Inflammatory macrophage (primary cell): ENCODE results near the gene CREB5.
"Not testable (repeated sequence)": the region's sequence is repeated elsewhere in the genome, so short reads cannot be mapped to it uniquely, and the experiment has no call there.

Source experiments
- DNase-seq, 2 donors: peaks; one replicate each; pipeline ENCODE4 v3.0.0-alpha.2; 2020 to 2022

The CREB5 gene

DNA sequence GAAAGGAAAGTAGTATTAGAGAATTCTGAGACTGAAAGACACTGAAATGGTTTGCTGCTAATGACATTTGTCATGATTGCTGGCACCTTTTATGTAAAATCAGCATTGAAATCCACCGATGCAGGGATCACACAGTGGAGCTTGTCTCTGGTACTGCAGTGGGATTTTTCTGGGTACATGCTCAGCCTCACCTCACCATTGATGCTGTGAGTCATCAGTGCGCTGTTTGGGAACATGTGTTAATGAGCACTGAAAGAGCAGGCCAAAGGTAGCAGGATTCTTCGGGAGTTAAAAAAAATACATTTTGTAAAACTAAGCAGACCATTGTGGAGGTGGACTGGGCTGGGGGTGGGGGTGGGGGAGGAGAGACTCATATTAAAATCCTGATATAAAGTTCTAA is 174.9 kb downstream of the CREB5 start:
- DNase-seq: no peak

DNA sequence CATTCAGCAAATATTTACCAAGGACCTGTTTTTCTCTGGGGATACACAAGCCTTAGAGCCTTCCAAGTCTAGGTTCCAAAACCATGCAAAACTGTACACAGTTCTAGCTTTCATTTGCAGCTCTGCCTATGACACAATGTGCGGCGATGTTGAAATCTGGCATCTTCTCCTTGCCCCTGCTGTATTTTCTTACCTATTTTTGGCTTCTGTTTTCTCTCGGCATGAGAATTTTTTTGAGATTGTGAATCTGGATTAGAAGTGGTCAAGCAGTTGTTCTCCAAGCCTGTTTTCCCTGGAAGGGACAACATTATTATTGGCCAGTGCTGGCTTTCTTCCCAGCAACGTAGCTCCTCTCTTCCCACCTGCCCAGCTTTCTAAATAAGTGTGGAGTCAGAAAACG is 176.3 kb downstream of the CREB5 start:
- DNase-seq: no peak

DNA sequence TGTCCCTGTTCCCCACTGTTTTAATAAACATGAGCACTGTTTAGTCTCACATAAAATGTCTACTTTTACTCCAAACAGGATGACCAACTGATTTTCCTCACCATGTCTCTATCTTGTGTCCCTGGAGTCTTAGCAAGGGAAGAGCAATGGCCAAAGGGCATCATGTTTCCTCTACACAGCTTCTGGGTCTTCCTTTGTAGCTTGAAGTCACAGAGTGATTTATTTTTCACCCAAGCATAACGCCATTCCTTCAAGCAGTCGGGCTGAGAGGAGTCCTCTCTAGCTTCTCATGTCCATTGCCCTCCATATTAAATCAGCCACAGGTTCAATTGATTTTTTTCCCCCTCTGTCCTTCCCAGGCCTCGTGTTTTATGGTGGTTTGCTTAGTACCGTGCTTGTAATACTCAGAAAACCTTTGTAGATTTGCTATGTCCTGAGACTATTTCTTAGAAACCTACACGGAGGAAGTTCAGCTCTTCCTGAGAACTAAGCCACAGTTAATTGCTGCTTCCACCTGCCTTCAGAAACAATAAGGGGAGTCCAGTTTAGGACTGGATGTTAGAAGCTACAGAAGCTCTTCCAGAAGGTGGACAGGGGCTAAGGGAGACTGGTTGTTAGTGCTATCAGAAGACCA is 178.8 kb downstream of the CREB5 start:
- no peak for DNase-seq

DNA sequence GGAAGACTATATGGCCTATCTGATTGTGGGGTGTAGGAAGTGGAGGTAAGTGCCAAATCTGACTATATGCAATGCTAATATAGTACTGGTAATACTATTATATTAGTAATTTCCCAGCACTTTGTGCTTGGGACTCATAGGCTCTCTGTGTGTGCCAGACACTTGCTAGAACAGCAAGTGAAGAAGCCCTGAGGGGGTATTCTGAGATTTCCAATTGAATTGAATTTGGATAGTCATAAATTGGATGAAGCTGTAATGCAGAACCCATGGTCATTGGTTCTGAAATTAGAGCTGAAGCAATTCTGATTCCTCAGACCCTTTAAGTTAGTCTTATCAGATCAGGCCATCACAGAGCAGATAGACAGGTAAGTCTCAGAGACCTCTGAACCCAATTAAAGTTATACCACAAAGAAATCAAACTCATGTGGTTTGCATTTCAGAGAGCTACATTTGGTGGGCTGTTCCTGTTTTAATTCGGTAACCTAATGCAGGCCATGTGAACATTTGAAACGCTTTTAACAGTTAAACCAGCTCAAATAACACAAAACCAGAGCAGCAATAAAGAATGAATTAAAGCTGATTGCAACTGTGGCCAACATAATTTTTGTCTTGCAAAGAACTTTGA is 179.5 kb downstream of the CREB5 start:
- DNase-seq: no peak

DNA sequence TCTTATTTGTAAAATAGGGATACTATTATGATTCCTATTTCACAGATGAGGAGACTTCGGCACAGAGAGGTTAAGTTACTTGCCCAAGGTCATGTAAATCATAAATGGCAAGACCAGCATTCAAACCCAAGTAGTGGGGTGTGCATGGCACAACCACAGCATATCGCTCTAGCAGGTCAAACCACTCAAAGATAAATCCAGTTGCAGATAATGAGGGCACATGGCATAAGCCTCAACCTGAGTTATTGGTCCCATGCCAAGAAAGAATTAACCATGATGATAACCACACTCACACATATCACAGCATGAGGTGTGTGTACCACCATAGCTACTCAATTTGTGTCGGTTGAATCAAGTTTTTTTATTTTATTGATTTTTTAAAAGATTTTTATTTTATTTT is 180.5 kb downstream of the CREB5 start:
- no peak for DNase-seq

DNA sequence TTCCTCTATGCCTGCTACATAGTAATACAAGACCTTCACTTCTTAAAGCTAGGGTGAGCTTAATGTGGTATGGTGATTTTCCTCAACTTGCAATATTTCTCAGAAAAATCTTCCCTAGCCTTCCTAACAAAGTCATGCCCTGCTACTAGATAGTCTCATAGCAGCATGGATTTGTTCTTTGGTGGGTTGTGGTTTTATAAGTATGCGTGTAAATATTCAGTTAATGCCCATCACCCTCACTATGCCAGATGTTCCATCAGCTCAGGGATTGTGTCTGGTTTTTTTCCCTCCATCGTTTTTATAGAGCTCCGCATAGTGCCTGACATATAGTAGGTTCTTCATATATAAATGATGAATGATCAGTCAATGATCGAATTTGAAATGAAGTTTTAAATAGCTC is 182.8 kb downstream of the CREB5 start:
- no peak for DNase-seq

DNA sequence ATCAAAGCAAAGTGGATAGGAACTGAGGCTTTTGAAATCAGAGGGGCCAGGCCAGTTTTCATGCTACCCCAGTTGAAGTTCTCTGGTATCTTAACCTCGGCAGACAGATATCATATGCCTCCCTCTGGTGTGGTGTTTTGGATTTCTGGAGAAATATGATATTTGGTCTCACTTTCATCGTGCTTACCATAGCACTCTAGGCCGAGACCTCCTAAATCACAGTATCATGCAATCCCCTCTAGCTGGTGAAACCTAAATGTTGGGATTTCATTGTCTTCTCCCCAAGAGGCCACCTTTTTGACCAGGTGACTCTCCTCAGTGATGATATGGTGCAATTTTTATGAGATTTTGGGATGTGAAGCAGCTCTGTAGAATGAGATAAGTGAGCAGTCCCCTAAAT is 183.5 kb downstream of the CREB5 start:
- DNase-seq: no peak

DNA sequence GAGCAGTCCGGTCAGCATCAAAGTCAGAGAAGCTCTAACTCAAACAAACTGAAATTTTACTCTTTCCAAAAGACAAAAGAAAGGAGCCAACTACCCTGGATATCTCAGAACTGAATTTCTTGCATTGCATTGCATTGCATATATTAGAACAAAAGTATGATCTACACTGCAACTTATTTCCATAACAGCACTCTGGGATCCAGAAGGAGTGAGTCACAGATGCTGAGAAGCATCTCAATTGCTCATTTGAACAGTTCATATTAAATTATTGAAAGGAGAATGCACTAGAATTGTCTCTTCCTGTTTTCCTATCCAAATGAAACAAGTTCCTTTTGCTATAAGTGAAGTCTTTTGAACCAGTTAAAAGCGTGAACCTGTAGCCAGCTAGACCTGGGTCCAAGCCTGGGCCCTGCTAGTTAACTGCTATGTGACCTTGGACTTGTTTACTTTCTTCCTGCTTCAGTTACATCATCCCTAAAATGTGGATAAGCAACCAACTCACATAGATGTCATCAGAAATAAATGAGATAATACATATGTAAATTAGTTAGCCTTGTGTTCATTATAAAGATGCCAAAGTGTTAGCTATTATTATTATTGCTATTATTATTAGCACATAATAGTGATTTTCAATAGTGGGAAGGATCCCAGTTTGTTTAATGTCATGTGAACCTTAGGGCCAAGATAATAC is 184.1 kb downstream of the CREB5 start:
- DNase-seq: no peak

DNA sequence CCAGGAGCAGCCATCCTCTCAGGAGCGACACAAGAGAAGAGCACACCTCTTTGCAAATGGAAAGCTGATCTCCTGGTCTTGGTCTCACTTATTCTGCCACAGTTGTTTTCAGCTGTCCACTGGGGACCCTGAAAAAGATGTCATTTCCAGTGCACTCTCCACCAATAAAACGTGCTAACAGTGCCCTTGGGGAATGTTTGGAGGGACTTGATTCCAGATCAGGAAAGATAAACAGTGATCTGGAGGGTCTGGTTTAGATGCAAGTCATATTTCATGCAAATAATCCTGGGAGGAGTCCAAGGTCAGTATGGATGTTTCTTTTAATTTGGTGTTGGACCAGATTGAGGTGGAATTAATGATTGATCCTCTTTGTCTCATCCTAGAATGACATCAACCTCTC is 185.0 kb downstream of the CREB5 start:
- DNase-seq: no peak

DNA sequence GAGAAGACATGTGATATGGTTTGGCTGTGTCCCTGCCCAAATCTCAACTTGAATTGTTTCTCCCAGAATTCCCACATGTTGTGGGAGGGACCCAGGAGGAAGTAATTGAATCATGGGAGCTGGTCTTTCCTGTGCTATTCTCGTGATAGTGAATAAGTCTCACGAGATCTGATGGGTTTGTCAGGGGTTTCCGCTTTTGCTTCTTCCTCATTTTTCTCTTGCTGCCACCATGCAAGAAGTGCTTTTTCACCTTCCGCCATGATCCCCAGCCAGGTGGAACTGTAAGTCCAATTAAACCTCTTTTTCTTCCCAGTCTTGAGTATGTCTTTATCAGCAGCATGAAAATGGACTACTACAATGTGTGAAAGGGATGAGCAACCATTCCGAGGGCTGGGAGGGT is 185.7 kb downstream of the CREB5 start:
- DNase-seq: peak in 1 of 2 donors; percentile 13

DNA sequence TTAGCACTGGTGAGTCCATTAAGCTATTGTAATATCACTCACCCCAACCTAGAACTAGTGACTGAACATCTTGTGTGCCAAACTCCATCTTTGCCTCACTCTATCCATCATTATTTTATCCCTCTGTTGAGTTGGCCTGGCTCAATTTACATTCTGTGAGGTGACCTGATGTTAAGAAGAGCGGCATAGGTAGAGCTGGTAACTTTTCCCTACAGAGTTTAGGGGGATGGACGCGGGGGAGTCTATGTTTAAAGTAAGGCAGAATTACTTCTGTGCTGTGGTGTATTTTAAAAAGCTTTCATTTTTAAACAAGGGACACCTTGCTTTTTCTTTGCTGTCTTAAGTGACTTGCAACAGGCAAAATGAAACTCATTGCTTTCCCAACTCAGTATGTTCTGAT is 186.3 kb downstream of the CREB5 start:
- DNase-seq: no peak

DNA sequence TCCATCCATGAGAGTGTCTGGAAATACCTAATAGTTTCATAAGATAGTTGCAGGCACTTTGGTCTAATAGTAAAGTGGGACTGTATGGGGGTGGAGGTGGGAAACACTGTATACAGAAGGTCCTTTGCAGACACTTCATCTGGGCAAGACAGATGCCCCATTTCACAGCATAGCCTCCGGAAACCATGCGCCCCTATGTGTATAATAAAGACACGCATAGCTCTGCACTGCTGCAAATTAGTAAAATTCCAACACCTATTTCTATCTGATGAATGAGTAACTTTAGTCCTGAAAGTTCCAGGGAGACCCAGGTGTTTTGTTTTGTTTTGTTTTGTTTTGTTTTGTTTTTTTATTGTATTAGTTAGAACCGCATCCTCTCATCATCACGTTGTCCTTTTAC is 187.1 kb downstream of the CREB5 start:
- no peak for DNase-seq

DNA sequence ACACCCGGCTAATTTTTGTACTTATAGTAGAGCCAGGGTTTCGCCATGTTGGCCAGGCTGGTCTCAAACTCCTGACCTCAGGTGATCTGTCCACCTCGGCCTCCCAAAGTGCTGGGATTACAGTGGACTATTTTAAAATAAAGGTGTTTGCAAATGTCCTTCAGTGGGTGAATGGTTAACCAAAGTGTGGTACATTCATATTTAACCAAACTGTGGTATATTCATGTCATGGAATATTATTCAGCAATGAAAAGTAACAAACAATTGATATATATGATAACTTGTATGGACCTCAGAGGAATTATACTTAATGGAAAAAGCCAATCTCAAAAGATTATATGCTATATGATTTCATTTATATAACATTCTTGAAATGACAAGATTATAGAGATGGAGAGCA is 190.0 kb downstream of the CREB5 start:
- DNase-seq: no peak

DNA sequence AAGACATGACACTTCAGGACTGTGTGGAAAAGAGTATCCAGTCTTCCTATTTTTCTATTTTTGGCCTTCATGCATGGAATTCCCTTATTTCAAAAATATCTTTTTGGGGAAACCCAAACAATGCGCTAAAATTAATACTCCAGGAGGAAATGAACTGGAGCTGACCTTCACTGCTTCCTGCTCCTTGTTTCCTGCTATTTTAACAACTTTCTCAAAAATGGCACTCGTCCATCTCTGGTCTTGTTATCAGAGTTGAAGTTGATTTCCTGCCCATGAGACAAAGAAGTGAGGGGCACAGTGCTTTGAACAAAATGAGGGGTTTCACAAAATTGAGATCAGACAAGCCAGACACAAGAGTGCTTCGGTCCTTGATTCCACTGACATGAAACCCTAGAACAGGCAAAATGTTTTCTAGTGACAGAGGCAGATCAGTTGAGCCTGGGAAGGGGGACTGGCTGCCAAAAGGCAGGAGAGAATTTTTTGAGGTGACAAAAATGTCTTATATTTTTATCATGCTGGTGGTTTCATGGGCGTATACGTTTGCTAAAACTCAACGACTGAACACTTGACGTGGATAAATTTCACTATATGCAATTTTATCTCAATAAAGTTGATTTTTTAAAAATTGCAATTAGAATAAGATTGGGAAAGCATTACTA is 193.2 kb downstream of the CREB5 start:
- no peak for DNase-seq

DNA sequence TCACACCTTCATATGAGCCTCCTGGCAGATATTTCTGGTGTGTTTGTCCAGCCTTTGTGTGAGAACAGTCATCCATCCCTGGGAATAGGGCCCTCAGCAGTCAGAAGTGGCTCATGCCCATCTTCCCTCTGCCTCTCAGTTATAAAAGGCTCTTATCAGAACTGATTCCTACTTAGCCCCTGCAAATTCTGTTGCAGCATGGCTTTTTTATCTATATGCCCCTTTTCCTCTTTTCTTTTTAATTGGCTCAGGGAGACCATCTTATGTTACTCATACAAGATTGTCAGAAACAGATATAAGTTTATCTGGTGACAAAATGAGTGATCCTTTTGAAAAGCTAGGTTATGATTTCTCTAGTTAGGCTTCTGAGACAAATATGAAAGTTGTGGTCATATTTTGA is 194.1 kb downstream of the CREB5 start:
- DNase-seq: no peak

DNA sequence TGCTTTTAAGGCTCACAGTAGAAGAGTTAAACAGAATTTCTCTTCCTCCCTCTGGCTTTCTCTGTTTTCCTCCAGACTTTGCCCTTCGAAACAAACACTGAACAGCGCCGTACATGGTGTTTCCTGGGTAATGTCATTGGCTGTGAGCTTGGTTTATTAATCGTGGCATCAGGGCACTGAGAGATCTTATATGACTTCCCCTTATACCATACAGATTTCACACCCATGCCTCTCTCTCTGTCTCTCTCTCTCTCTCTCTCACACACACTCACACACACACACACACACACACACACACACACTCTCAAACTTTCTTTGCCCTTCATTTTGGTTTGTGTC is 195.5 kb downstream of the CREB5 start:
- peak in 1 of 2 donors; percentile 12 for DNase-seq

DNA sequence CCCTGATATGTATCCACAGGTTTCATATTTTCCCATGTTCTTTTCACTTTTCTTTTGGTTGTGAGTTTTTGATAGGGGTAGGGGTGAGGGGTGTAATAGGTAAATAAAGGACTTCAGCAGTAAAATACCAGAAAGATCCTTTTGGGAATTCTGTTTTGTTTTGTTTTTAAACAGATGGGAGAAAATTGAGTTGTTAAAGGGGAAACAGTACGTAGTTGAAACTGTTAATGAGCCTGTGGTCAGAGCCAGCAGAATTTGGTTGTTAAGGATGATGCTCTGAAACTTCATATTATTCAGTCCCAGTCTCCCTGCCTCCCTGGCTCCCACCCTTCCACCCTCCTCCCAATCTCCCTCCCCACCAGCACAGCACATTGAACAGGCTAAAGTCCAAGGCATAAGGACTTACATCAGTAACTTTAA is 195.9 kb downstream of the CREB5 start:
- DNase-seq: no peak

DNA sequence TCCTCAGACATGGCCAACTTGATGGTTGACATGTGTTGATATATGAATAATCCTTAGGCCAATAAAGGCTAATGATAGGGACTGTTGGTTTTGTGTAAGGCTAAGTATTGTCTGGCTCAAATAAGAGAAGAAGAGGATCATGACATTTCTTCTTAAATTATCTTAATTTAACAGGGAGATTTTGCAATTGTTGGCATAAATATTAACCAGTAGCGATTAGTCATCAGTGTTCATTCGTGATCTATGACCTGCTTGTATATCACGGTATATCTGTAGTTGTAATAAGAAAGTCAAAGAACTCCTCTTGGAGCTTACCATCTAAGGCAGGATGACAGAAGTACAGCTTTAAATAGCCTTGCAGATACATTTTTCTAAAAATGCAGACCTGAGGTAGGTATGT is 196.4 kb downstream of the CREB5 start:
- DNase-seq: no peak

DNA sequence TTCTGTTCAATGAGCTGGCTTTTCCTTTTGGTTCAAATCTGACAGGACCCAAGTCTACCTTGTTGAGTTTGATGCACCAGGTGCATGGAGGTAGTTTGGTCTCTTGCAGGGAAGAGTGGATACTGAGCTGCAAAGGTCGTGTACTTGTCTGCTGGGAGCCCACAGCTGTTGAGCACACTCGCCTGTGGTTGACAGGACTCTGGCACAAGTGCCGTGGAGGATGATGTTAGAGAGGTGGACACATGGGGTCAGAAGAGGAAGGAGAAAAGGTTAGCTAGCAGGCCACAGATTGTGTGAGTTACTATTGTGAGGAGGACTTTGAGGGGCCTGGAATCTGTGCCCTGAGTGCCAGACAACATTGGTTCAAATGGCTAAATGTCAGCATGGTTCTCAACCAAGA is 197.3 kb downstream of the CREB5 start:
- no peak for DNase-seq

DNA sequence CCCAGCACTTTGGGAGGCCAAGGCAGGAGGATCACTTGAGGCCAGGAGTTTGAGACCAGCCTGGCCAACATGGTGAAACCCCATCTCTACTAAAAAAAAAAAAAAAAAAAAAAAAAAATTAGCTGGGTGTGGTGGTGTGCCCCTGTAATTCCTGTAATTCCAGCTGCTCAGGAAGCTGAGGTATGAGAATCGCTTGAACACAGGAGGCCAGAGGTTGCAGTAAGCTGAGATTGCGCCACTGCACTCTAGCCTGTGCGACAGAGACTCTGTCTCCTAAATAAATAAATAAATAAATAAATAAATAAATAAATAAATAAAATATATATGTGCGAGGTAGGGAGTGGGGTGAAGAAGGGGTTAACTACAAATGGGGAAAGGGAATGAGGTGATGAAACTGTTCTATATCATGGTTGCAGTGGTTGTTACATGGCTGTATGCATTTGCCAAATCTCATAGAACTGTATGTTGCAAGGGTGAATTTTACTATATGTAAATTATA is 199.1 kb downstream of the CREB5 start:
- not testable (repeated sequence) for DNase-seq

DNA sequence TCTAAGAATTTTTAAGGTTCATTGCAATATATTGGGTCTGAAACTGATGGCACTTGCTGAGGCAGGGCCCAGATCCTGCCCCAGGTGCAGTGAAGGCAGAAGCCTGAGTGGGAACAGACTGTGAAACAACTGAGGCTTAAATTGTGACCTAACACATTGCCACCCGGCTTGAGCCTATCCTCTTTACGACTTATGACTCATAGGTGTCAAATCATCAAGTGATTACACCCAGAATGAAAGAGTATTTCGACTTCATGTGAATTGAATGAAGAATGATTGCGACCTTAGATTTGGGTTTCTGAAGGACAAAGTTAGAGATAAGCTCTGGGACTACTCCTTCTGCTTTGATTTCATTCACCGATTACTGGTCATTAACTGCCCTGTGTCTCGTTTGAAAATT is 200.9 kb downstream of the CREB5 start:
- no peak for DNase-seq

DNA sequence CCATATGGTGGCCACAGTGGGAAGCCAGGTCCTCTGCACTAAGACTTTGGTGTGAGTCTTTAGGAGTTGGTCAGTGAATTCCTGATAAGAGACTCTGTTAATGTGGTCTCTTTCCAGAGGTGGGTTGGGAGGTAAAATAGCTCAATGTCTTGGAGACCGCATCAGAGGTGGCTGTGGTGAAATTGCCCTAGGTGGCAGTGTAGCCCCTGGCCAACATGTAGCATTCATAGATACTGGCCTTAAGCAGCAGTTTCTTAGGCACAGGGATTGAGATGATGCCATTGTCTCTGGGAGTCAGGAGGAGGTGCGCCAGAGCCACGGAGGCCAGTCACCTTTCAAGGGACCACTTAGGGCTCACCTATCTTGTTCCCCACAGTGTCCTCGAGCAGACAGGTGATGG is 202.8 kb downstream of the CREB5 start:
- no peak for DNase-seq

DNA sequence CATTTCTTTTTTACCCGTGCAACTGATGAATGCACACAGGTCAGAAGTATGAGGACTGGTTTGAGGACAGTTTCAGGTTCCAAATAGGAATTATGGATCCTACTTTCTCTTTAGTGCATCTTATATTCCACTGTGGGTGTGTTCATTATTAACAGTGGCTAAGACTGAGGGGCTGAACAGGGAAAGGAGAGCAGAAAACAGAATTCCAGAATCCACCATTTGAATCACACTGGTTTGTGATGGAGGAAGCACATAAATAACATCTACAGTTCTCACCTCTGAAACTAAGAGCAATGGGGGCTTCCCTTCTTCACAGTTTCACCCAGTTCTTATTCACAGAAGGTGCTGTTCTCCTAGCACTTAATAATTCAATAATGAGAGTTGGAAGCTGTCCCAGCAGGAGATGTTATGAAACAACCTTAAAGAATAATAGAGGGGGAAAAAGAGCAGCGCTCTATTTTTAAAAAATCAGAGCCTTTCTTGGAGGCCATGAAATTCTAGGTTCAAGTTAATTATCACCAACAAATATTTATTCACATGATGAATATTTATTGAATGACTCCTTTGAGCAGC is 205.1 kb downstream of the CREB5 start:
- no peak for DNase-seq
